ENCODE measurements around the gene ABLIM1.

DNA sequence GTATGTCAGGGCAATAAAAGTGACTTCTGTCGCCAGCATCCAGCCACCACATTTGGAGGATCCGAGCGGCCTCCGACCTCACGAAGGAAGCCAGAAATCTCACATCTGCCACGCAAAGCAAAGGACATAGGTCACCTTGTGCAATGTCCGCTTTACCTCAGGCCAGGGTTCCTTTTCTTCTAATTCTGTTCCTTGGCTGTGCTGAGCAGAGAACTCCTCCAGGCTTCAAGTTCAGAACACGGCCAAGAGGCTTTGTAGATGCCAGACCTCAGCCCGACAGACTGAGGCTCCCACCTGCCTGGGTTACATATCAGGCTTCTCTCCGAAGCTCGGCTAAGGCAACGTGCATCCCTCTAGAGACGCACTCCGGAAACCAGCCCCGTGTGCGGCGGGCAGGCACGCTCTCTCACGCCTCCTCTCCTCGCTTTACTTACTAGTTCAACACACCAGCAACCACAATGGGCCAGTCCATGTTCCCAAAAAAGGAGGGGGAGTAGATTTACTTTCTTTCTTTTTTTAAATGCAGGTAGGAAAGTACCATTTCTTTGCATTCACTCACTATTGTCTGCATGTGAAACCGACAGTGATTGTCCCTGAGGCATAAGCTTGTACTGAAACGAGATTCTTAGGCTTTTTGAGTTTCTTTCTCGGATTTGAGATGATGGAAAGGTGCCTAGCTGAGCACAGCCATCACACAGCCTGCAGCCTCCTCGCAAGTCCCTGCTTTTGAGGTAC lies 131.4 kb downstream of the ABLIM1 start:
- TF ChIP-seq, protein P1, sequence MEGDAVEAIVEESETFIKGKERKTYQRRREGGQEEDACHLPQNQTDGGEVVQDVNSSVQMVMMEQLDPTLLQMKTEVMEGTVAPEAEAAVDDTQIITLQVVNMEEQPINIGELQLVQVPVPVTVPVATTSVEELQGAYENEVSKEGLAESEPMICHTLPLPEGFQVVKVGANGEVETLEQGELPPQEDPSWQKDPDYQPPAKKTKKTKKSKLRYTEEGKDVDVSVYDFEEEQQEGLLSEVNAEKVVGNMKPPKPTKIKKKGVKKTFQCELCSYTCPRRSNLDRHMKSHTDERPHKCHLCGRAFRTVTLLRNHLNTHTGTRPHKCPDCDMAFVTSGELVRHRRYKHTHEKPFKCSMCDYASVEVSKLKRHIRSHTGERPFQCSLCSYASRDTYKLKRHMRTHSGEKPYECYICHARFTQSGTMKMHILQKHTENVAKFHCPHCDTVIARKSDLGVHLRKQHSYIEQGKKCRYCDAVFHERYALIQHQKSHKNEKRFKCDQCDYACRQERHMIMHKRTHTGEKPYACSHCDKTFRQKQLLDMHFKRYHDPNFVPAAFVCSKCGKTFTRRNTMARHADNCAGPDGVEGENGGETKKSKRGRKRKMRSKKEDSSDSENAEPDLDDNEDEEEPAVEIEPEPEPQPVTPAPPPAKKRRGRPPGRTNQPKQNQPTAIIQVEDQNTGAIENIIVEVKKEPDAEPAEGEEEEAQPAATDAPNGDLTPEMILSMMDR (conservative IDR thresholded peaks at IDR 0.05; ENCODE audit: low read depth, low read length) = no peak
- TF ChIP-seq NFE2L2 (IDR thresholded peaks at IDR 0.05; ENCODE audit: low read depth, low read length) (no peak), RFX5 (IDR thresholded peaks at IDR 0.05; ENCODE audit: low read depth, low read length) (no peak)

Measured in IMR-90 (cell line).